Peyer's patch (tissue), 4 donors: ENCODE measurements around the gene CLEC2D.

Experiments
- CTCF ChIP-seq, 6 experiments: fragments of 450-650 bp in 4 of 6; fragments of 200-600 bp in 2 of 6; sonication (generic) in 1 of 6; IDR thresholded peaks; one replicate each; pipeline ENCODE4 v1.5.1; 2017 to 2019; ENCODE audit warnings: antibody characterized with exemption in 6 of 6, mild to moderate bottlenecking in 3 of 6, moderate library complexity in 1 of 6
- POLR2A ChIP-seq, 2 donors: fragments of 450-650 bp; IDR thresholded peaks; one replicate each; pipeline ENCODE4 v1.5.1; 2017; ENCODE audit warnings: antibody characterized with exemption in 2 of 2, mild to moderate bottlenecking in 2 of 2, moderate library complexity in 2 of 2

- TF ChIP-seq CTCF (IDR thresholded peaks at IDR 0.05) (no peak), POLR2A (IDR thresholded peaks at IDR 0.05) (no peak)
Measured at GRCh38 chr12:9626821-9627220, 42.7 kb upstream of the CLEC2D start.
